WI38 (cell line): ENCODE measurements around the gene TAF1C.
A peak's percentile ranks its signal among the peaks of the same experiment; 100 is the strongest.

Experiments
- H3K4me3 ChIP-seq: 2 replicates; pipeline ENCODE4 v1.5.1; 2011; ENCODE audit warnings: low read depth, mild to moderate bottlenecking, control low read depth, low read length
- CTCF ChIP-seq: IDR thresholded peaks from 2 replicates; pipeline ENCODE4 v1.5.1; 2012; ENCODE audit warnings: low read depth, mild to moderate bottlenecking, control low read depth, low read length

TAF1C gene

GRCh38 chr16:84155771-84156170 is 31.1 kb downstream of the TAF1C start:
- no peak for TF ChIP-seq CTCF
- H3K4me3 ChIP-seq = no peak overlapping the region

GRCh38 chr16:84155226-84155625 is 31.6 kb downstream of the TAF1C start:
- H3K4me3 ChIP-seq = no peak overlapping the region
- no peak for TF ChIP-seq CTCF

- no peak for TF ChIP-seq CTCF
- no peak overlapping the region for H3K4me3 ChIP-seq
Observed at GRCh38 chr16:84153660-84154214, 33.1 kb downstream of the TAF1C start.

- H3K4me3 ChIP-seq = no peak overlapping the region
- no peak for TF ChIP-seq CTCF
Observed at GRCh38 chr16:84150926-84151325, 35.9 kb downstream of the TAF1C start.

GRCh38 chr16:84144859-84145639 is 41.8 kb downstream of the TAF1C start, which contains the start of the genes DNAAF1 and HSDL1:
DNAAF1 (plus strand) TSS chr16:84145308; CDS start chr16:84145441, 133 bp downstream.
HSDL1 (minus strand) TSS chr16:84145177; CDS start chr16:84131321, 13,856 bp downstream.
- no peak for TF ChIP-seq CTCF
- H3K4me3 ChIP-seq = peak within 1 kb of the TSS; percentile 71

- peak overlapping the region; percentile 71 for H3K4me3 ChIP-seq
- no peak for TF ChIP-seq CTCF
Observed at GRCh38 chr16:84144209-84144858, 42.5 kb downstream of the TAF1C start.

- peak overlapping the region; percentile 71 for H3K4me3 ChIP-seq
- TF ChIP-seq CTCF = no peak
Observed at GRCh38 chr16:84143784-84144199, 43.1 kb downstream of the TAF1C start.
